Subcutaneous adipose tissue (tissue), 4 donors: Measurements from ENCODE around the gene FTCD. TPM values are rescaled to one million over a fixed set of nuclear protein-coding genes. Genes with fewer than 3 reads are reported as not detected.

Experiments
- CTCF ChIP-seq: fragments of 450-650 bp; IDR thresholded peaks from one replicate; pipeline ENCODE4 v1.5.1; 2016; ENCODE audit warnings: low read depth, mild to moderate bottlenecking, control low read depth, antibody characterized with exemption, moderate library complexity
- total RNA-seq, 4 donors: library from RNA; depleted of rRNA; stranded (reverse); fragments of >200 nt; gene quantifications; one replicate each; pipeline ENCODE4 v1.1.0, GENCODE V29; 2016

FTCD gene
- total RNA-seq, 4 donors from 2014 or later, result not detected

- TF ChIP-seq CTCF, result no peak
Measured at GRCh38 chr21:46144464-46145070, 10.8 kb downstream of the FTCD start.

GRCh38 chr21:46142582-46143473 lies 12.6 kb downstream of the FTCD start:
- TF ChIP-seq CTCF, result no peak

- TF ChIP-seq CTCF, result no peak
Measured at GRCh38 chr21:46141767-46142581, 13.4 kb downstream of the FTCD start.

GRCh38 chr21:46139686-46140085 lies 15.7 kb downstream of the FTCD start:
- no peak for TF ChIP-seq CTCF

GRCh38 chr21:46138383-46138970 lies 16.9 kb downstream of the FTCD start:
- no peak for TF ChIP-seq CTCF

GRCh38 chr21:46137908-46138307 lies 17.5 kb downstream of the FTCD start:
- TF ChIP-seq CTCF, result no peak
